ENCODE results near the gene CREM.

The CREM gene

GRCh38 chr10:35224045-35224740 lies 97.5 kb downstream of the CREM start:
- DNase-seq (ENCODE audit: low read depth): no peak
- Histone ChIP-seq H3K4me1 (ENCODE audit: control insufficient read depth, insufficient read depth, low read length) (no peaks in the 10 kb centered on the region), H3K9ac (ENCODE audit: low read length) (no peak overlapping the region), H3K36me3 (ENCODE audit: control insufficient read depth, insufficient read depth, low read length, severe bottlenecking) (no peaks in the 10 kb centered on the region), H3K4me3 (ENCODE audit: low read length) (no peak overlapping the region), H3K9me3 (ENCODE audit: control insufficient read depth, low read length) (no peaks in the 10 kb centered on the region), H3K27me3 (replicated peaks; ENCODE audit: control insufficient read depth, insufficient read depth, low read length) (no peaks in the 10 kb centered on the region)

- H3K4me1 ChIP-seq (ENCODE audit: control insufficient read depth, insufficient read depth, low read length): no peaks in the 10 kb centered on the region
Observed at GRCh38 chr10:35225204-35225603, 98.6 kb downstream of the CREM start.

GRCh38 chr10:35226507-35226906 lies 99.9 kb downstream of the CREM start:
- no peaks in the 10 kb centered on the region for H3K27me3 ChIP-seq (replicated peaks; ENCODE audit: control insufficient read depth, insufficient read depth, low read length)
- no peak overlapping the region for H3K4me3 ChIP-seq (ENCODE audit: low read length)
- DNase-seq (ENCODE audit: low read depth): no peak
- H3K9me3 ChIP-seq (ENCODE audit: control insufficient read depth, low read length): no peaks in the 10 kb centered on the region
- no peaks in the 10 kb centered on the region for H3K36me3 ChIP-seq (ENCODE audit: control insufficient read depth, insufficient read depth, low read length, severe bottlenecking)
- H3K4me1 ChIP-seq (ENCODE audit: control insufficient read depth, insufficient read depth, low read length): no peaks in the 10 kb centered on the region
- H3K9ac ChIP-seq (ENCODE audit: low read length): no peak overlapping the region

More at GRCh38 chr10:35225204-35225603, 98.6 kb downstream of the CREM start:
- Histone ChIP-seq H3K36me3 (ENCODE audit: control insufficient read depth, insufficient read depth, low read length, severe bottlenecking) (no peaks in the 10 kb centered on the region), H3K27me3 (replicated peaks; ENCODE audit: control insufficient read depth, insufficient read depth, low read length) (no peaks in the 10 kb centered on the region), H3K4me3 (ENCODE audit: low read length) (no peak overlapping the region), H3K9me3 (ENCODE audit: control insufficient read depth, low read length) (no peaks in the 10 kb centered on the region), H3K9ac (ENCODE audit: low read length) (no peak overlapping the region)
- DNase-seq (ENCODE audit: low read depth): no peak

GRCh38 chr10:35228058-35228457 lies 101.4 kb downstream of the CREM start:
- H3K9me3 ChIP-seq (ENCODE audit: control insufficient read depth, low read length): no peaks in the 10 kb centered on the region

GRCh38 chr10:35231646-35232045 lies 105.0 kb downstream of the CREM start:
- Histone ChIP-seq H3K4me3 (ENCODE audit: low read length) (no peak overlapping the region), H3K27me3 (replicated peaks; ENCODE audit: control insufficient read depth, insufficient read depth, low read length) (no peaks in the 10 kb centered on the region)

More at GRCh38 chr10:35228058-35228457, 101.4 kb downstream of the CREM start:
- Histone ChIP-seq H3K36me3 (ENCODE audit: control insufficient read depth, insufficient read depth, low read length, severe bottlenecking) (no peaks in the 10 kb centered on the region), H3K4me3 (ENCODE audit: low read length) (no peak overlapping the region), H3K9ac (ENCODE audit: low read length) (no peak overlapping the region), H3K4me1 (ENCODE audit: control insufficient read depth, insufficient read depth, low read length) (no peaks in the 10 kb centered on the region), H3K27me3 (replicated peaks; ENCODE audit: control insufficient read depth, insufficient read depth, low read length) (no peaks in the 10 kb centered on the region)
- DNase-seq (ENCODE audit: low read depth): no peak

GRCh38 chr10:35232527-35232926 lies 105.9 kb downstream of the CREM start:
- Histone ChIP-seq H3K9me3 (ENCODE audit: control insufficient read depth, low read length) (no peaks in the 10 kb centered on the region), H3K27me3 (replicated peaks; ENCODE audit: control insufficient read depth, insufficient read depth, low read length) (no peaks in the 10 kb centered on the region), H3K4me1 (ENCODE audit: control insufficient read depth, insufficient read depth, low read length) (peaks cover 2% of the 10 kb centered on the region), H3K36me3 (ENCODE audit: control insufficient read depth, insufficient read depth, low read length, severe bottlenecking) (no peaks in the 10 kb centered on the region), H3K9ac (ENCODE audit: low read length) (no peak overlapping the region), H3K4me3 (ENCODE audit: low read length) (no peak overlapping the region)
- no peak for DNase-seq (ENCODE audit: low read depth)

More at GRCh38 chr10:35231646-35232045, 105.0 kb downstream of the CREM start:
- no peaks in the 10 kb centered on the region for H3K9me3 ChIP-seq (ENCODE audit: control insufficient read depth, low read length)
- no peaks in the 10 kb centered on the region for H3K4me1 ChIP-seq (ENCODE audit: control insufficient read depth, insufficient read depth, low read length)
- H3K9ac ChIP-seq (ENCODE audit: low read length): no peak overlapping the region
- no peaks in the 10 kb centered on the region for H3K36me3 ChIP-seq (ENCODE audit: control insufficient read depth, insufficient read depth, low read length, severe bottlenecking)
- DNase-seq (ENCODE audit: low read depth): no peak

- H3K27me3 ChIP-seq (replicated peaks; ENCODE audit: control insufficient read depth, insufficient read depth, low read length): no peaks in the 10 kb centered on the region
- H3K9me3 ChIP-seq (ENCODE audit: control insufficient read depth, low read length): no peaks in the 10 kb centered on the region
- no peak overlapping the region for H3K9ac ChIP-seq (ENCODE audit: low read length)
- no peaks in the 10 kb centered on the region for H3K36me3 ChIP-seq (ENCODE audit: control insufficient read depth, insufficient read depth, low read length, severe bottlenecking)
- H3K4me3 ChIP-seq (ENCODE audit: low read length): no peak overlapping the region
- DNase-seq (ENCODE audit: low read depth): no peak
- H3K4me1 ChIP-seq (ENCODE audit: control insufficient read depth, insufficient read depth, low read length): peaks cover 2% of the 10 kb centered on the region
Observed at GRCh38 chr10:35234073-35234472, 107.4 kb downstream of the CREM start.

- DNase-seq (ENCODE audit: low read depth): peak; percentile 4
- Histone ChIP-seq H3K27me3 (replicated peaks; ENCODE audit: control insufficient read depth, insufficient read depth, low read length) (no peaks in the 10 kb centered on the region), H3K4me1 (ENCODE audit: control insufficient read depth, insufficient read depth, low read length) (peaks cover 2% of the 10 kb centered on the region), H3K9ac (ENCODE audit: low read length) (no peak overlapping the region), H3K36me3 (ENCODE audit: control insufficient read depth, insufficient read depth, low read length, severe bottlenecking) (no peaks in the 10 kb centered on the region), H3K9me3 (ENCODE audit: control insufficient read depth, low read length) (no peaks in the 10 kb centered on the region), H3K4me3 (ENCODE audit: low read length) (no peak overlapping the region)
Observed at GRCh38 chr10:35236739-35237138, 110.1 kb downstream of the CREM start.

GRCh38 chr10:35237766-35238512 lies 111.3 kb downstream of the CREM start:
- H3K36me3 ChIP-seq (ENCODE audit: control insufficient read depth, insufficient read depth, low read length, severe bottlenecking): no peaks in the 10 kb centered on the region
- H3K4me3 ChIP-seq (ENCODE audit: low read length): no peak overlapping the region
- peaks cover 2% of the 10 kb centered on the region for H3K4me1 ChIP-seq (ENCODE audit: control insufficient read depth, insufficient read depth, low read length)
- no peaks in the 10 kb centered on the region for H3K9me3 ChIP-seq (ENCODE audit: control insufficient read depth, low read length)
- H3K9ac ChIP-seq (ENCODE audit: low read length): no peak overlapping the region
- DNase-seq (ENCODE audit: low read depth): no peak
- no peaks in the 10 kb centered on the region for H3K27me3 ChIP-seq (replicated peaks; ENCODE audit: control insufficient read depth, insufficient read depth, low read length)

GRCh38 chr10:35244549-35244948 lies 117.9 kb downstream of the CREM start:
- no peak for DNase-seq (ENCODE audit: low read depth)
- Histone ChIP-seq H3K27me3 (replicated peaks; ENCODE audit: control insufficient read depth, insufficient read depth, low read length) (no peaks in the 10 kb centered on the region), H3K4me3 (ENCODE audit: low read length) (no peak overlapping the region), H3K36me3 (ENCODE audit: control insufficient read depth, insufficient read depth, low read length, severe bottlenecking) (no peaks in the 10 kb centered on the region), H3K9ac (ENCODE audit: low read length) (no peak overlapping the region), H3K4me1 (ENCODE audit: control insufficient read depth, insufficient read depth, low read length) (no peaks in the 10 kb centered on the region), H3K9me3 (ENCODE audit: control insufficient read depth, low read length) (no peaks in the 10 kb centered on the region)

GRCh38 chr10:35246770-35247343 lies 120.2 kb downstream of the CREM start:
- no peak overlapping the region for H3K4me3 ChIP-seq (ENCODE audit: low read length)
- no peak for DNase-seq (ENCODE audit: low read depth)

More at GRCh38 chr10:35246770-35247343, 120.2 kb downstream of the CREM start:
- Histone ChIP-seq H3K36me3 (ENCODE audit: control insufficient read depth, insufficient read depth, low read length, severe bottlenecking) (no peaks in the 10 kb centered on the region), H3K4me1 (ENCODE audit: control insufficient read depth, insufficient read depth, low read length) (no peaks in the 10 kb centered on the region), H3K9ac (ENCODE audit: low read length) (no peak overlapping the region), H3K9me3 (ENCODE audit: control insufficient read depth, low read length) (no peaks in the 10 kb centered on the region), H3K27me3 (replicated peaks; ENCODE audit: control insufficient read depth, insufficient read depth, low read length) (no peaks in the 10 kb centered on the region)

Measured in adipocyte (in vitro differentiated cells).